Measurements from ENCODE around the gene NUCB1.
A peak's percentile ranks its signal among the peaks of the same experiment; 100 is the strongest.
"Not testable (repeated sequence)": the region's sequence is repeated elsewhere in the genome, so short reads cannot be mapped to it uniquely, and the experiment has no call there.

The NUCB1 gene

DNA sequence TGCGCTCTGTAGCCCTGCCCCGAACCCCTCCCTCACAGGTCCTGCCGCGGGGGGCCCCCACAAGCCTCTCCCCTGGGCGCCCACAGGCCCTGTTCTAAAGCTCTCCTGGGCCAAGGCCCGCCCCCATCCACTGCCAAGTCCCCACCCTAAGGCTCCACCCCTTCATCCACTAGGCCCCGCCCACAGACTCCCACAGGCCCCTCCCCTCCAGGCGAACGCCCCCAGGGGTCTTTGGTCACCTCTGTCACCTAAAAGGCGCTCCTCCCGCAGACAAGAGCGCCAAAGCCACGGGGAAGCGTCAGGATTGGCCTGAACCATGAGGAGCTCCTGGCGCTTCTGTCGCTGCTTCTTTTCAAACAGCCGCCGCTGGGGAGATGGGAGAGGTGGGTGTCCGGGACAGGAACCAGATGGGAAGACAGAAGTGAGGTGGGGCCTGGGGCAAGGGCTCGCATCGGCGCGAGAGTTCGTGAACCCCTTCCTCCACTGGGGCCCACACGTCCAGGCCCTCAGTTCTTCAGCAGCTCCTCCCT is 3.9 kb upstream of the NUCB1 start:
- in situ Hi-C loops (cut with HindIII; ENCODE audit: low sequenced_read_pairs), result no loop called here
- TF ChIP-seq, protein P1, sequence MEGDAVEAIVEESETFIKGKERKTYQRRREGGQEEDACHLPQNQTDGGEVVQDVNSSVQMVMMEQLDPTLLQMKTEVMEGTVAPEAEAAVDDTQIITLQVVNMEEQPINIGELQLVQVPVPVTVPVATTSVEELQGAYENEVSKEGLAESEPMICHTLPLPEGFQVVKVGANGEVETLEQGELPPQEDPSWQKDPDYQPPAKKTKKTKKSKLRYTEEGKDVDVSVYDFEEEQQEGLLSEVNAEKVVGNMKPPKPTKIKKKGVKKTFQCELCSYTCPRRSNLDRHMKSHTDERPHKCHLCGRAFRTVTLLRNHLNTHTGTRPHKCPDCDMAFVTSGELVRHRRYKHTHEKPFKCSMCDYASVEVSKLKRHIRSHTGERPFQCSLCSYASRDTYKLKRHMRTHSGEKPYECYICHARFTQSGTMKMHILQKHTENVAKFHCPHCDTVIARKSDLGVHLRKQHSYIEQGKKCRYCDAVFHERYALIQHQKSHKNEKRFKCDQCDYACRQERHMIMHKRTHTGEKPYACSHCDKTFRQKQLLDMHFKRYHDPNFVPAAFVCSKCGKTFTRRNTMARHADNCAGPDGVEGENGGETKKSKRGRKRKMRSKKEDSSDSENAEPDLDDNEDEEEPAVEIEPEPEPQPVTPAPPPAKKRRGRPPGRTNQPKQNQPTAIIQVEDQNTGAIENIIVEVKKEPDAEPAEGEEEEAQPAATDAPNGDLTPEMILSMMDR (IDR thresholded peaks at IDR 0.05; ENCODE audit: low read depth, low read length), result no peak
- peak overlapping the region; percentile 27 for H3K4me3 ChIP-seq (ENCODE audit: low read depth, low read length)
- DNase-seq (ENCODE audit: low read depth, low spot score), result peak; percentile 24

DNA sequence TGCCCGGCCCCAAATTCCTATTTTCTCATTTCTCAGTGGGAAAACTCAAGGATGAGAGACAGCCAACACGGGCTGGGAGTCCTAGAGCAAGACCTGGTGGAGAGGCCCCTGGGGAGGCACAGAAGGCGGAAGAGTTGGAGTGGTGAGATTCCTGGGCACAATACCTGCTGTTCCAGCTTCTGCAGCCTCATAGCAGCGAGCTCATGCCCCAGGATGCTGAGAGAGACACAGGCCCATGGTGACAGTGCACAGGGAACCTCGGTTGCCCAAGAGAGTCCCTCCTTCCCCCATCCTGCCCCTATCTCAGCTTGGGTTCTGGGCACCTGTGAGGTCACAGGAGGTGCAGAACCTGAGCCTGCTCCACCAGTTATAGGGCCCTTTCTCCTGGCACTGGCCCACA is 2.9 kb upstream of the NUCB1 start:
- no peak overlapping the region for H3K4me3 ChIP-seq (ENCODE audit: low read depth, low read length)
- in situ Hi-C loops (cut with HindIII; ENCODE audit: low sequenced_read_pairs), result no loop called here
- TF ChIP-seq, protein P1 (IDR thresholded peaks at IDR 0.05; ENCODE audit: low read depth, low read length), result no peak
- DNase-seq (ENCODE audit: low read depth, low spot score), result no peak

DNA sequence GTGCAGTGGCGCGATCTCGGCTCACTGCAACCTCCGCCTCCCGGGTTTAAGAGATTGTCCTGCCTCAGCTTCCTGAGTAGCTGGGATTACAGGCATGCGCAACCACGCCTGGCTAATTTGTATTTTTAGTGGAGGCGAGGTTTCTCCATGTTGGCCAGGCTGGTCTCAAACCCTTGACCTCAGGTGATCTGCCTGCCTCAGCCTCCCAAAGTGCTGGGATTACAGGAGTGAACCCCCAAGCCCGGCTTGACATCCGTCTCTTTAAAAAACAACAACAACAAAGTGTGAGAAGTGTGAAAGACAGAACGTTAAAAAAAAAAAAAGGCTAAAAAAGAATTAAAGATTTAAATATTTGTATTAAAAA is 744 bp upstream of the NUCB1 start:
- in situ Hi-C loops (cut with HindIII; ENCODE audit: low sequenced_read_pairs); DNase-seq (ENCODE audit: low read depth, low spot score): not testable (repeated sequence)
- H3K4me3 ChIP-seq (ENCODE audit: low read depth, low read length), result peak overlapping the region; percentile 97

DNA sequence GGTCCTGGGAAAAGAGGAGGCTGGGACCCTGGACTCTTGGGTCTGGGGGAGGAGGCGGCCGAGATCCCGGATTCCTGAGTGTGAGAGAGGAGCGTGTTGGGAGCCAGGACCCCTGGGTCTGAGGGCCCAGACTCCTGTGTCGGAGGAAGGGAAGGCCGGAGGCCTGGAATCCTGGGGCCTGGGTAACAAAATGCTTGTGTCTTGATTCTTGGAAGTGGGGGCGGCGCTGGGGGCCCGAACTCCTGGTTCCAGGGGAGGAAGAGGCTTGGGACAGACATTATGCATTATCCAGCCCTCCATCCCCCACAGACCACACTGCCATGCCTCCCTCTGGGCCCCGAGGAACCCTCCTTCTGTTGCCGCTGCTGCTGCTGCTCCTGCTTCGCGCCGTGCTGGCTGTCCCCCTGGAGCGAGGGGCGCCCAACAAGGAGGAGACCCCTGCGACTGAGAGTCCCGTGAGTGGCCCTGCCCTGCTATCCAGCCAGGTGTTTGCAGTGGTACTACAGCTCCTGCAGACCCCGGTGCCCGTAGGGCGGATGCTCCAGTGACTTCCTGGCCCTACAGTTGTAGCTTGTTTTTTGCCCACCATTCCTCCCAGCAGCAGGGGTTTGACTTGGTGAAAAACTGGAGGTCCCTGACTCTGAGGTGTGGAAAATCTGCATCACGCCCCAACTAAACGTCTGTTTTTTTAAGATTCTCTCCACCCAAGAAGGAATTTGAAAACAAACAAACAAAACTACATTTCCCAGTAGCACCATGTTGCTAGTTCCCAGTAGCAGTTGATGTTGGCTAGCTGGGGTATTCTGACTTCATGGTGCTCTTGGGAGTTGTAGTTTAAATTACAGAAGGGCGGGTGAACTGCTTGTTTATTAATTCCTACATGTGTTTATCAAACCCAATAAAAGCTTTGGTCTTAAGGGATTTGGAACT is 630 bp downstream of the NUCB1 start:
- TF ChIP-seq, protein P1 (IDR thresholded peaks at IDR 0.05; ENCODE audit: low read depth, low read length), result no peak
- H3K4me3 ChIP-seq (ENCODE audit: low read depth, low read length), result peak overlapping the region; percentile 97
- in situ Hi-C loops (cut with HindIII; ENCODE audit: low sequenced_read_pairs), result no loop called here
- DNase-seq (ENCODE audit: low read depth, low spot score), result peak; percentile 55

DNA sequence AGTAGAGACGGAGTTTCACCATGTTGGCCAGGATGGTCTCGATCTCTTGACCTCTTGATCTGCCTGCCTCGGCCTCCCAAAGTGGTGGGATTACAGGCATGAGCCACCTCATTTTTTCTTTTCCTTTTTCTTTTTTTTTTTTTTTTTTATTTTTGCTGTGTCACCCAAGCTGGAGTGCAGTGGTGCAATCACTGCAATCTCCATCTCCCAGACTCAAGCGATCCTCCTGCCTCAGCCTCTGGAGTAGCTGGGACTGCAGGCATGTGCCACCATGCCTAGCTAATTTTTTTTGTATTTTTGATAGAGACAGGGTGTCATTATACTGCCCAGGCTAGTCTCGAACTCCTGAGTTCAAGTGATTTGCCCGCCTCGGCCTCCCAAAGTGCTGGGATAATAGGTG is 2.2 kb downstream of the NUCB1 start:
- H3K4me3 ChIP-seq (ENCODE audit: low read depth, low read length); DNase-seq (ENCODE audit: low read depth, low spot score); in situ Hi-C loops (cut with HindIII; ENCODE audit: low sequenced_read_pairs): not testable (repeated sequence)

DNA sequence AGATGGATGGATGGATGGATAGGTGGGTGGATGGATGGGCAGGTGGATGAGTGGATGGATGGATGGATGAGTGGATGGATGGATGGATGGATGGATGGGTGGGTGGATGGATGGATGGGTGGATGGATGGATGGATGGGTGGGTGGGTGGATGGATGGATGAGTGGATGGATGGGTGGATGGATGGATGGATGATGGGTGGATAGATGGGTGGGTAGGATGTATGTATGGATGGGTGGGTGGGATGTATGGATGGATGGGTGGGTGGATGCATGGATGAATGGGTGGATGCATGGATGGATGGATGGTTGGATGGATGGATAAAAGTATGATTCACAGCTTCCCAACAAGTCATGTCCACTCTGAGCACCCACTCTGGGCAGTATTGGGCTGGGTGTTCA is 3.7 kb downstream of the NUCB1 start:
- in situ Hi-C loops (cut with HindIII; ENCODE audit: low sequenced_read_pairs); DNase-seq (ENCODE audit: low read depth, low spot score); H3K4me3 ChIP-seq (ENCODE audit: low read depth, low read length): not testable (repeated sequence)

DNA sequence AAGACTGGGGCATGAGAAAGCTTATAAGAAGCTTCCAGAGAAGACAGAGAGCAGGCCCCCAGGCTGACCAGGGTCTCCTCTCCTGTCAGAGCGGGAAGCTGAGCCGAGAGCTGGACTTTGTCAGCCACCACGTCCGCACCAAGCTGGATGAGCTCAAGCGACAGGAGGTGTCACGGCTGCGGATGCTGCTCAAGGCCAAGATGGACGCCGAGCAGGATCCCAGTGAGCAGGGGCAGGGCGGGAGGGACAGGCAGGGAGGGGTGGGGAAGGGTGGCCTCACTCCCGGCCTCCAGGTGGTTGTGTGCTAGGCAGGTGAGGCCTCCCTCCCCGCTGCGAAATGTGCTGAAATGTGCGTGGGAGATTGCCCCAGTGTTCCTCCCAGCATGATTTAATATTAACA is 5.6 kb downstream of the NUCB1 start:
- in situ Hi-C loops (cut with HindIII; ENCODE audit: low sequenced_read_pairs), result no loop called here
- DNase-seq (ENCODE audit: low read depth, low spot score), result no peak
- TF ChIP-seq, protein P1 (IDR thresholded peaks at IDR 0.05; ENCODE audit: low read depth, low read length), result no peak
- H3K4me3 ChIP-seq (ENCODE audit: low read depth, low read length), result no peak overlapping the region

DNA sequence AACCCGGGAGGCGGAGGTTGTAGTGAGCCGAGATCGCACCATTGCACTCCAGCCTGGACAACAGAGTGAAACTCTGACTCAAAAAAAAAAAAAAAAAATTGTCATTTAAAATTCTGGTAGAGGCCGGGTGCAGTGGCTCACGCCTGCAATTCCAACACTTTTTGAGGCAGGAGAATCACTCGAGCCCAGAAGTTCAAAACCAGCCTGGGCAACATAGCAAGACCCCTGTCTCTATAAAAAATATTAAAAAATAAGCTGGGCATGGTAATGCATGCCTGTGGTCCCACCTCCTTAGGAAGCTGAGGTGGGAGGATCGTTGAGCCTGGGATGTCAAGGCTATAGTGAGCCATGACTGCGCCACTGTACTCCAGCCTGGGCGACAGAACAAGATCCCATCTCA is 6.2 kb downstream of the NUCB1 start:
- TF ChIP-seq, protein P1 (IDR thresholded peaks at IDR 0.05; ENCODE audit: low read depth, low read length), result no peak
- in situ Hi-C loops (cut with HindIII; ENCODE audit: low sequenced_read_pairs), result no loop called here
- no peak overlapping the region for H3K4me3 ChIP-seq (ENCODE audit: low read depth, low read length)
- no peak for DNase-seq (ENCODE audit: low read depth, low spot score)

Data from astrocyte of the spinal cord (primary cell).